Measurements from ENCODE around the gene ACTR2.
A peak's percentile ranks its signal among the peaks of the same experiment; 100 is the strongest.

ACTR2 gene

GRCh38 chr2:65281627-65282351 lies 54.2 kb downstream of the ACTR2 start:
- DNase-seq = no peak

- DNase-seq = no peak
Observed at GRCh38 chr2:65282477-65283053, 54.9 kb downstream of the ACTR2 start.

DNA sequence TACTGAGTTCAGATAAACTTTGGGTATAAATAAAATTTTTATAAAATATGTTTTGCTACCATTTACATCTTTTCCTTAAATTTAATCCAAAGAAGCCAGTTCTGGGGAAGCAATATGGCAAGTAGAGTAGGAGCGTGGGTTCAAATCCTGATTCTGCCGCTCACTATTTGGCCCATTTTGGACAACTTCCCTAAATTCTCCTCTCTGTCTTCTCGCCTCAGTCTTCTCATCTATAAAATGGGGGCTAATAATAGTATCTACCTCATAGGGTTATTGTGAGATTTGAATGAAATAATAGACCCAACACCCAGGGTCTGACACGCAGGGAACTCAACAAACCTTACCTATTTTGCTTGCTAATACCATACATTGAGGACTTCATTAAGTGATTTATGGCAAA lies 59.7 kb downstream of the ACTR2 start:
- no peak for DNase-seq

DNA sequence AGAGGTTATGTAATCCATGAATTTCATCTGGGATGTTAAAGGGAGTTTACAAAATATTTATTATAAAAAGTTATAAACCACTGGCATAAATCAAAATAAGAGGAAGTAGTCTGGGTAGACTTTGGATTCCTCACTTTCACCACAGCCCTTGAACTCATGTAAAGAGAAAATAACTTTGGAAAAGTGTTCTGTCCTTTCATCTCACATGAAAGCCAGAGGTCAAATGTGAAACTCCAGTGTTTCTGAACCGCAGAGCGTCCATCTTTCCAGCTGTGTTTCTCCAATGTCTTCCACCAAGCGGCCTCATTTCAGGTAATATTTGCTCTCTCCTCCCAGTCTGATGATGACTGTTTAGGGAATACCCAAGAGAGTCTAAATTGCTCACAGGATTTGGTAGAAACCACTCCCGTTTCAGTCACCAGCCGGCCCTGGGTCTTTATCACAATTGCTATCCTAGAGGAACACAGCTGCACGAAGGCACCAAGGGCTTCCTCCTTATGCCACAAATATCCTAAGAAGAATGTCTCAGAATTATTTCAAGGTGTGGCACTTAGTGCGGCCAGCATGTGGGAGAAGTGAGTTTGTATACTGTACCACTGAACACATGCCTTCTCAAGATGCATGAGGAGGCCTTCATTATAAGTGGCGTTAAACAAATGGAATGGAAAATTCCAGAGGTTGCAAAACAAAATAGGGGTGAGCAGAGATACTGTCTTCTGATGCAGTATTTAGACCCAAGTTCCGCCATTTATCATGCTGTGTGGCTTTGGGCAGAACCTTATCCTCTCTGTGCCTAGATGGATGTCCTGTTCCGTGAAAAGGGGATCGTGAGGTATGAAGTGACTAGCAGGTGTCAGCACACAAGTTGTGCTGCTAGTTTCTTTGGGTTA lies 63.8 kb downstream of the ACTR2 start:
- no peak for DNase-seq

GRCh38 chr2:65292106-65292400 lies 64.4 kb downstream of the ACTR2 start:
- no peak for DNase-seq

DNA sequence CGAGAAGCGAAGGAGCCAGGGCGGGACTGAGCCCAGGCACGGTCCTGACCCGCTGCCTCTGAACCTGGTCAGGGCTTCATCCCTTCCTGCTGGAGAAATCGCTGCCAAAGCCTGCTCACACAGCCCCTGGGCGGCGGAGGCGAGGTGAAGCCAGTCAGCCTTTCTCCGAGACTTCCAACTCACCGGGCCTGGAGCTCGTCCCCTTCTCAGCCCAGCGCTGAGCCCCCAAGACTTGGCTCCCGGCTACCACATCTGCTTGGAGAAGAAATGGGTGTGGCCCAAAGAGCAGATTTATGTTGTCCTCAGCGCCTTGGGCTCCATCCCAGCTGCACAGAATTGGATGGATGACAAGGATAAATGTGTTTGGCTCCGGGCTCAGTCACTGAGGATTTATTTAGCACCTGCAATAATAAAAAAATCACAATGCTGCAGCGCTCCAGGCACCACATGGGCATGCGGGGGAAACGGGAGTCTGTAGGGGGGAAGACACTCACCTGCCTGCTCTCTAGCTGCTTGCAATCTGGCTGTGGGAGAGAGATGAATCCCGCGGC lies 64.9 kb downstream of the ACTR2 start:
- no peak for DNase-seq

GRCh38 chr2:65293376-65293775 lies 65.7 kb downstream of the ACTR2 start:
- no peak for DNase-seq

DNA sequence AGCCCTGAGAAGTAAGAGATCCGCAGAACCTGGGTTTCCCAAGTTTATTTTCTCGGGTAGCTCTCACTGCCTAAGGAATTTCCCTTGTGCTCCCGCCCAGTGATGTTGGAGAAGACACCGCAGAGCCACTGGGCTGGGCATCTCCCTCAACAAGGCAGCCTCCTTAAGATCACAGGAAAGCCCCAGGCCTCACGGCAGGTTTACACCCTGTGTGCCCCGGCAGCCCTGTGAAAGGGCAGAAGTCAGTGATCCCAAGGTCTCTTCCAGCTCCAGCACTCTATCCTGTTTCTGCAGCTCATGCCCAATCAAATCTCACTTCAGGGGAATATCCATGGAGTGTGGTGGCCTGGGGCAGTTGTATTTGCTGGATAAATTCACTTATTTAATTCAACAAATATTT lies 66.5 kb downstream of the ACTR2 start:
- DNase-seq = no peak

GRCh38 chr2:65294701-65295100 lies 67.1 kb downstream of the ACTR2 start:
- no peak for DNase-seq

DNA sequence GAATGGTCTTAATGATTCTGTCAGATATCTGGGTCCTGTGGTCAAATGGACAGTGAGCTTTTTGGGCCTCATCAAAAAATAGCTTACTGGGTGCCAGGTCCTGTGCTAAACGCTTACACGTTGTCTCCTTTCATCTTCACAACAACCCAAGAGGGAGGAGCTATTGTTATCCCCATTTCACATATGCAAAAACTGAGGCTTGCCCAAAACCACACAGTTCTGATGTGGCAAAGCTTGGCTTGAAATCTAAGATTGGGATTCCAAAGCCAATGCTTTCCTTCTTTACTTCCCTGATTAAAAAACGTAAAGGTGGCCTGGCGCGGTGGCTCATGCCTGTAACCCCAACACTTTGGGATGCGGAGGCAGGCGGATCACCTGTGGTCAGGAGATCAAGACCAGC lies 69.3 kb downstream of the ACTR2 start:
- no peak for DNase-seq

DNA sequence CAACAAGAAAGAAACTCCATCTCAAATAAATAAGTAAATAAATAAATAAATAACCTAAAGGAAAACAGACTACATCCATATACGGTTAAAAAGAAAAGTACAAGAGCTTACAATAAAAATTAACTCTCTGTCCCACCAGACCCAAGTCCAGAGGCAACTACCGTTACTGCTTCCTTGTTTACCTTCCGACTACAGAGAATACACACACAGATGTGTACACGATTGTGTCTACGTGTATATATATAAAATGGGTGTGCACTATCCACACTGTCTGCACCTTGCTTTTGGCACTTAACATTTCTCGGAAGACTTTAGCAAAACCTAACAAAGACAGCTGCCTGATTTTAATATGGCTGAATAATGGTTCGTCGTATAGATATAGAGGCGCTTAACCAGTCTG lies 69.9 kb downstream of the ACTR2 start:
- no peak for DNase-seq

- DNase-seq = no peak
Observed at GRCh38 chr2:65298089-65298488, 70.5 kb downstream of the ACTR2 start.

- DNase-seq = no peak
Observed at GRCh38 chr2:65299246-65299645, 71.6 kb downstream of the ACTR2 start.

- DNase-seq = no peak
Observed at GRCh38 chr2:65300134-65300760, 72.6 kb downstream of the ACTR2 start.

DNA sequence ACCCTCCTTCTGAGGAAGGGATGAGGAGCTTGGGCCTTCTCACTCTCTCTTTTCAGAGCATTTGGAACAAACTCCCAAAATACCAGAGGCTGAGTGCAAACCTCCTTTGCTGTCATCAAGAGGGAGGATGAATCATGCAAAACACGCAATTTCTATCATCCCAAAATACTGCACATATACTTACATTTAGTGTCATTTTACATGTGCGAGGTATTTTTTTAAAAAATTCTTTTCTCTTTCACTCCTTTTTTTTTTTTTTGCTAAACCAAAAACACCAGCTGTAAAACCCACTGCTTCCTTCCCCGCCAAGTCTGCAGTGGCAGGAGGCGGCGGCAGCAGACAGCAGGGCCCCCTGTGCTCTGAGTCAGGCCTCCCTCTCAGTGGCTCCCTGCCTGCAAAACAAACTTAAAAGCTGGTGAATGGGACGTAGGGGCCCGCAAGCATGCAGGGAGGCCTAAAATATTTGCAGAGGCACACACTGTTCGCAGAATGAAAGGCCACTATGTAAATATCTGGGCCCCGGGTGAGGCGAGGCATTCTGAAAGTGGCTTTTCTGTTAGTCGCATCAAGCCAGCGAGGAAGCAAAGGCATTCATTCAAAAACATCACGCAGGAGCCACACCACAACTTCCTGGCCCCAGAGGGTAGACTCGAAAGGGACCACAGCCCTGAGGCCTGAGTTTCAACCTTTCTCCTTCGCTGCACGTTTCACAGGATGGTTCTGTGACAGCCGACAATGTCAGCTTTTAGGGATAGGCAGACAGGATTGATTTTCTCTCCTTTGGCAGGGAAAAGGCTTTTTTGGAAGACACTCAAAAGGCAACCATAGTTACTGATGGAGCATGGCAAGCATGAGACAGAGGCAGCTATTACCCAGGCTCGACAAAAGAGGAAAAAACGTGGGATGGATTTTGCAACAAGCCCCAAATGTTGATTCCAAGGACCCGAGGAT lies 73.4 kb downstream of the ACTR2 start:
- peak; percentile 35 to 75 for DNase-seq

- DNase-seq = no peak
Observed at GRCh38 chr2:65305934-65306333, 78.3 kb downstream of the ACTR2 start.

GRCh38 chr2:65309699-65310098 lies 82.1 kb downstream of the ACTR2 start:
- no peak for DNase-seq

GRCh38 chr2:65311049-65311448 lies 83.4 kb downstream of the ACTR2 start:
- no peak for DNase-seq

- no peak for DNase-seq
Observed at GRCh38 chr2:65311596-65311995, 84.0 kb downstream of the ACTR2 start.

DNA sequence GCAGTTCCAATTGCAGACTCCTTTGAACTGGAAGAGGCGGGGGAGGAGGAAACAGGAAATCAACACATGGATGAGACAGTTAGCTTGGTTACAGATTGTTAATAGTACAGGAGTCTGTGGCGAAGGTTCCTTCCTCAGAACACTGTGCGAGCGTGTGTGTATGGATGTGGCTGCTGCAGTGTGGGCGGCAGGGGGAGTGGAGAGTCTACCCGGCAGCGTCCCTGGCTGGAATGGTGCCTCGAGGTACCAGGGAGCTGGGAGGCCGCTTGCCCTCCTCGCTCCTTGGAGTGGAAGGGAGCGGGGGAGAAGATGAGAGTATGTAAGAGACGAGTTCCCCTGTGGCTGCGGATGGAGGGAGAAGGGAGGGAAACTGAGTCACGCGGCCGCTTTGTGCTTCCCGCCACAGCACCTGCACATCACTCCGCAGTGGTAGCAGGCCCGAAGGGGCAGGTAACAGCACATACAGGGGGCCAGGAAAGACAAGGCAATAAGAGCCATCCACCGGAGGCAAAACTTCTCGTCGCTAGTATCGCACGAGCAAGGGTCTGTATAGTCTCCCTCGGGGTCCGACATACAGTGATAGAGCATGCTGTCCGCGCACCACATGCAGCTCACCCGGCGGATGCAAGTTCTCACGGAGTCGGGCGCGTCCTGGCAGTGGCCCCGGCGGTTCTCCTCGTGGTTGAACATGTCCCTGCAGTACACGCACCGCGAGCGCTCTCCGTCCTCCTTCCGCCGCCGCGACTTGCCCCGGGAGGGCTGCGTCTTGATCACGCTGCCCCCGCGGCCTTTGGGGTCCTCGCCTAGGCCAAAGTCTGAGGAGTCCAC lies 85.7 kb downstream of the ACTR2 start:
- DNase-seq = no peak

DNA sequence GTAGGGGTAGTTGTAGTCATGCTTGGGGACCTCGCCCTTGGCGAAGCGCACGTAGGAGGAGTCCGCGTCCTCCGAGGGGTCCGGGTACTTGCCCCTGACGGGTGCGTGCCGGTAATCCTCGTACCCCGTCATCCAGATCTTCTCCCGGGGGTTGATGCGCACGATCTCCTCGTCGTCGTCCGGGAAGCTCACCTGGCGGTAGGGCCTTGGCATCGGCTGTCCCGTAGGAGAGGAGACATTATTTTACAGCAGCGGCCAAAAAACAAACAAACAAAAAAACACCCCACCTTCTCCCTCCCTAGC lies 86.3 kb downstream of the ACTR2 start:
- DNase-seq = no peak

Measured in hippocampal formation (tissue), 2 donors.